H1 (cell line): Measurements from ENCODE around the gene SP4. TPM values are rescaled to one million over a fixed set of nuclear protein-coding genes. Genes with fewer than 3 reads are reported as not detected.

Experiments
- CTCF ChIA-PET: fragments of 300-600 bp; sonication (Branson Sonifier 250); formaldehyde crosslinking; loops from one replicate; lab custom pipeline; 2021; ENCODE audit not compliant: partially characterized antibody; lab: Charles Lee
- POLR2A ChIA-PET: fragments of 300-600 bp; sonication (Branson Sonifier 250); formaldehyde crosslinking; loops from one replicate; lab custom pipeline; 2021; ENCODE audit warnings: inconsistent platforms; ENCODE audit not compliant: partially characterized antibody; lab: Charles Lee
- DNase-seq, 2 experiments: peaks; one replicate each; pipeline versions ENCODE4 v3.0.0 to v3.0.0-alpha.2; 2010 to 2022; ENCODE audit warnings: low spot score in 2 of 2, low read depth in 1 of 2, mixed read lengths in 1 of 2
- FAIRE-seq: peaks from 2 replicates; lab custom pipeline; 2011; peaks lifted over from hg19 to GRCh38; lab: Jason Lieb, UNC
- H2AFZ ChIP-seq: 2 replicates; pipeline ENCODE4 v1.8.1; 2012; ENCODE audit warnings: low read length, inconsistent platforms
- H2AK5ac ChIP-seq: 2 replicates; pipeline ENCODE4 v1.6.1; 2013; ENCODE audit warnings: low read depth, low read length
- H2BK120ac ChIP-seq: replicated peaks from 2 replicates; pipeline ENCODE3; 2013; ENCODE audit warnings: low read depth, low read length, inconsistent platforms
- H2BK12ac ChIP-seq: 2 replicates; pipeline ENCODE4 v1.6.1; 2013; ENCODE audit warnings: low read depth, low read length
- H2BK15ac ChIP-seq: 2 replicates; pipeline ENCODE4 v1.6.1; 2013; ENCODE audit warnings: low read length
- H2BK20ac ChIP-seq: 2 replicates; pipeline ENCODE4 v1.6.1; 2013; ENCODE audit warnings: low read length
- H2BK5ac ChIP-seq: 2 replicates; pipeline ENCODE4 v1.6.1; 2013; ENCODE audit warnings: low read depth, low read length
- H3K14ac ChIP-seq: 2 replicates; pipeline ENCODE4 v1.6.1; 2013; ENCODE audit warnings: inconsistent platforms; ENCODE audit not compliant: insufficient read length
- H3K18ac ChIP-seq: 2 replicates; pipeline ENCODE4 v1.6.1; 2013; ENCODE audit warnings: low read length; ENCODE audit errors: extremely low read depth
- H3K23ac ChIP-seq: 2 replicates; pipeline ENCODE4 v1.6.1; 2013; ENCODE audit warnings: inconsistent platforms; ENCODE audit not compliant: insufficient read length
- H3K23me2 ChIP-seq: 2 replicates; pipeline ENCODE4 v1.6.1; 2013; ENCODE audit warnings: low read depth, low read length
- H3K27ac ChIP-seq: 2 replicates; pipeline ENCODE4 v1.6.1; 2011; ENCODE audit warnings: low read depth, low read length, inconsistent platforms
- H3K27me3 ChIP-seq, 4 experiments: replicated peaks in 1 of 4; 1 replicate in 1 of 4; 2 replicates in 3 of 4; pipeline versions ENCODE4 v1.6.1 to v1.8.1; 2011 to 2013; ENCODE audit warnings: low read length in 3 of 4, mild to moderate bottlenecking in 3 of 4, inconsistent platforms in 2 of 4, mixed read lengths in 2 of 4, moderate library complexity in 1 of 4; ENCODE audit not compliant: control insufficient read depth in 3 of 4, insufficient read depth in 3 of 4; ENCODE audit errors: extremely low read depth in 1 of 4
- H3K36me3 ChIP-seq, 4 experiments: 2 replicates each; pipeline versions ENCODE4 v1.6.1 to v1.8.1; 2011 to 2013; ENCODE audit warnings: mild to moderate bottlenecking in 4 of 4, low read length in 3 of 4, moderate library complexity in 2 of 4, control low read depth in 1 of 4, inconsistent platforms in 1 of 4; ENCODE audit not compliant: insufficient read depth in 4 of 4, control insufficient read depth in 2 of 4
- H3K4ac ChIP-seq: replicated peaks from 2 replicates; pipeline ENCODE3; 2013; ENCODE audit warnings: low read length, low read depth, mixed read lengths, inconsistent platforms; ENCODE audit not compliant: insufficient read length
- H3K4me1 ChIP-seq, 4 experiments: replicated peaks in 1 of 4; 1 replicate in 1 of 4; 2 replicates in 3 of 4; pipeline versions ENCODE4 v1.6.1 to v1.8.1; 2011 to 2013; ENCODE audit warnings: low read length in 3 of 4, inconsistent platforms in 2 of 4, mixed read lengths in 1 of 4; ENCODE audit not compliant: insufficient read depth in 4 of 4, control insufficient read depth in 3 of 4
- H3K4me2 ChIP-seq, 2 experiments: 2 replicates each; pipeline versions ENCODE4 v1.6.1 to v1.8.1; 2011 to 2013; ENCODE audit warnings: low read depth in 2 of 2, low read length in 2 of 2, control low read depth in 1 of 2, inconsistent platforms in 1 of 2, mild to moderate bottlenecking in 1 of 2; ENCODE audit not compliant: insufficient read depth in 1 of 2
- H3K4me3 ChIP-seq, 4 experiments: fragments of 200-600, 300-600 bp in 1 of 4; sonication (generic), shearing (Covaris generic), sonication (Bioruptor Twin) in 1 of 4; 2 replicates each; pipeline versions ENCODE4 v1.5.1 to v1.8.1; 2011 to 2016; ENCODE audit warnings: low read length in 4 of 4, low read depth in 3 of 4, control low read depth in 2 of 4, inconsistent platforms in 2 of 4, mild to moderate bottlenecking in 2 of 4, mixed read lengths in 1 of 4, moderate library complexity in 1 of 4; ENCODE audit not compliant: insufficient read depth in 2 of 4; ENCODE audit errors: extremely low read depth in 1 of 4
- H3K56ac ChIP-seq: replicated peaks from 2 replicates; pipeline ENCODE3; 2013; ENCODE audit warnings: low read depth, mild to moderate bottlenecking, mixed read lengths, low read length, inconsistent platforms; ENCODE audit not compliant: insufficient read length
- H3K79me1 ChIP-seq: 2 replicates; pipeline ENCODE4 v1.6.1; 2013; ENCODE audit warnings: low read depth, low read length, control low read depth
- H3K79me2 ChIP-seq, 2 experiments: 2 replicates each; pipeline versions ENCODE4 v1.6.1 to v1.8.1; 2012 to 2013; ENCODE audit warnings: low read length in 2 of 2, mild to moderate bottlenecking in 2 of 2, inconsistent platforms in 1 of 2; ENCODE audit not compliant: insufficient read depth in 2 of 2, control insufficient read depth in 1 of 2
- H3K9ac ChIP-seq, 4 experiments: replicated peaks in 1 of 4; 1 replicate in 1 of 4; 2 replicates in 3 of 4; pipeline versions ENCODE4 v1.6.1 to v1.8.1; 2011 to 2013; ENCODE audit warnings: low read depth in 3 of 4, low read length in 3 of 4, control low read depth in 2 of 4, mild to moderate bottlenecking in 2 of 4, moderate library complexity in 2 of 4, inconsistent platforms in 1 of 4; ENCODE audit errors: extremely low read depth in 1 of 4
- H3K9me3 ChIP-seq, 2 experiments: 2 replicates each; pipeline versions ENCODE4 v1.6.1 to v1.8.1; 2012 to 2013; ENCODE audit warnings: mild to moderate bottlenecking in 2 of 2, moderate library complexity in 2 of 2, control low read depth in 1 of 2, inconsistent platforms in 1 of 2, low read depth in 1 of 2, low read length in 1 of 2, mixed read lengths in 1 of 2; ENCODE audit not compliant: insufficient read depth in 2 of 2
- H4K20me1 ChIP-seq, 2 experiments: replicated peaks in 1 of 2; 2 replicates each; pipeline versions ENCODE3 to v1.8.1; 2011 to 2013; ENCODE audit warnings: inconsistent platforms in 2 of 2, low read length in 2 of 2, mild to moderate bottlenecking in 1 of 2; ENCODE audit not compliant: insufficient read depth in 2 of 2, control insufficient read depth in 1 of 2
- H4K5ac ChIP-seq: 2 replicates; pipeline ENCODE4 v1.6.1; 2013; ENCODE audit warnings: low read length, low read depth, mixed read lengths, inconsistent platforms; ENCODE audit not compliant: insufficient read length
- H4K8ac ChIP-seq: 2 replicates; pipeline ENCODE4 v1.8.0; 2013; ENCODE audit warnings: mild to moderate bottlenecking, moderate library complexity, low read length, inconsistent platforms; ENCODE audit not compliant: insufficient read depth; ENCODE audit errors: extremely low read depth
- H4K91ac ChIP-seq: replicated peaks from 2 replicates; pipeline ENCODE3; 2013; ENCODE audit warnings: low read length, mixed read lengths, inconsistent platforms; ENCODE audit not compliant: insufficient read length
- POU5F1 ChIP-seq: IDR thresholded peaks from 2 replicates; pipeline ENCODE4 v1.6.1; 2011; ENCODE audit warnings: low read depth, mild to moderate bottlenecking, low read length, moderate library complexity
- polyA plus RNA-seq, 7 experiments: library from polyadenylated mRNA; depleted of rRNA in 3 of 7; stranded (reverse) in 5 of 7; unstranded in 2 of 7; fragments of >200 nt in 5 of 7; fragments of 200-250 nt in 2 of 7; gene quantifications; 1 replicate in 5 of 7; 2 replicates in 1 of 7; 4 replicates in 1 of 7; pipeline versions ENCODE4 v1.2.1 to v1.2.3, GENCODE V29; 2011 to 2013; ENCODE audit warnings: missing spikeins in 2 of 7, mixed read lengths in 2 of 7
- total RNA-seq: library from RNA; stranded (reverse); fragmentation: NEBNext Ultra II Directional; extraction: Animal tissue kit (Norgen Biotek cat#: 25700); gene quantifications from 2 replicates; pipeline ENCODE4 v1.2.1, GENCODE V29; 2021

Gene SP4
- total and polyA plus RNA-seq, 2 of the 8 experiments (the other 6 are each of a cell fraction or from before 2014, with no cell fraction given): 10.0 to 24.0 TPM

GRCh38 chr7:21497072-21497471 is 69.2 kb downstream of the SP4 start:
- no peak overlapping the region for H3K9ac ChIP-seq
- H3K14ac ChIP-seq: no peak overlapping the region
- H2AFZ ChIP-seq: no peak overlapping the region
- peaks cover 0 to 5% of the 10 kb centered on the region in 2 experiments; a peak in 1 of 4 replicates for H3K79me2 ChIP-seq
- POLR2A ChIA-PET: interaction anchor here (0.7 to 1.3 kb wide), 2 partner anchors 70 to 72 kb away, joined by 3 to 4 read pairs; no protein-coding TSS in a partner anchor
- FAIRE-seq (no peak), DNase-seq (no peak)
- H3K4ac ChIP-seq: no peak overlapping the region
- H4K5ac ChIP-seq: no peak overlapping the region
- no peak overlapping the region for H3K4me3 ChIP-seq
- H3K27ac ChIP-seq: no peak overlapping the region
- H4K8ac ChIP-seq: no peak overlapping the region
- no peaks in the 10 kb centered on the region for H3K23me2 ChIP-seq
- no peak overlapping the region for H4K91ac ChIP-seq
- no peak overlapping the region for H2AK5ac ChIP-seq
- CTCF ChIA-PET: interaction anchor here (0.7 to 2.0 kb wide), 13 partner anchors 9 to 270 kb away, joined by 3 to 9 read pairs (median 4); no protein-coding TSS in a partner anchor
- no peaks in the 10 kb centered on the region for H3K79me1 ChIP-seq
- H3K9me3 ChIP-seq: peaks cover 8 to 13% of the 10 kb centered on the region in 2 experiments; a peak in 3 of 4 replicates
- no peak overlapping the region for H3K56ac ChIP-seq
- H2BK20ac ChIP-seq: no peak overlapping the region
- no peak overlapping the region for H3K23ac ChIP-seq
- no peak overlapping the region for H2BK15ac ChIP-seq
- H2BK120ac ChIP-seq: no peak overlapping the region
- H3K4me1 ChIP-seq: no peaks in the 10 kb centered on the region
- peaks cover 0 to 21% (median 6%) of the 10 kb centered on the region in 4 experiments; a peak in 3 of 8 replicates for H3K36me3 ChIP-seq
- no peak overlapping the region for H2BK12ac ChIP-seq
- no peaks in the 10 kb centered on the region for H3K27me3 ChIP-seq
- no peaks in the 10 kb centered on the region for H4K20me1 ChIP-seq
- no peak overlapping the region for H3K18ac ChIP-seq
- no peak overlapping the region for H3K4me2 ChIP-seq
- no peak overlapping the region for H2BK5ac ChIP-seq
- no peak for TF ChIP-seq POU5F1
